GM21825 (cell line): ENCODE measurements around the gene TPSD1.
"Not testable (repeated sequence)": the region's sequence is repeated elsewhere in the genome, so short reads cannot be mapped to it uniquely, and the experiment has no call there.

ENCODE experiments used
- ATAC-seq: cut with Tn5 transposase; IDR thresholded peaks from one replicate; pipeline ENCODE4 v1.9.1; 2021; ENCODE audit warnings: mild to moderate bottlenecking, moderate library complexity; ENCODE audit not compliant: unreplicated experiment

The TPSD1 gene

DNA sequence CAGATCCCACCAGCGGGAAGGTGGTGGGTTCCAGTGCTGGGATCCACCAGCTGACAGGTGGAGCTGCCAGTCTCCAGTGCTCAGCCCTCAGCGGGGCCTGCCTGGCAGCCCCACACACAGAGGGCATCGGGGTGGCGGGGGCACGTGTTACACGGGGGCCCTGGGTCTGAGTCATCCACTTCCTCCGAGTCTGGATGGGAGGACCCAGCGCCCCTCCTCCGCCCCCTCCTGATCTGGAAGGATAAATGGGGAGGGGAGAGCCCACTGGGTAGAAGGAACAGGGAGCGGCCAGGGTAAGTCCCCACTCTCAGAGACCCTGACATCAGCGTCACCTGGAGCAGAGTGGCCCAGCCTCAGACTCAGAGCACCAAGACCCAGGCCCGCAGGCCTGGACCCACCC, 15.4 kb upstream of the TPSD1 start, which contains the start of gene TPSAB1:
TSS of gene TPSAB1 (plus strand) at position 270 of the 400 bp plus-strand sequence. CDS start 234 bp downstream, outside the sequence.
- ATAC-seq = not testable (repeated sequence)

DNA sequence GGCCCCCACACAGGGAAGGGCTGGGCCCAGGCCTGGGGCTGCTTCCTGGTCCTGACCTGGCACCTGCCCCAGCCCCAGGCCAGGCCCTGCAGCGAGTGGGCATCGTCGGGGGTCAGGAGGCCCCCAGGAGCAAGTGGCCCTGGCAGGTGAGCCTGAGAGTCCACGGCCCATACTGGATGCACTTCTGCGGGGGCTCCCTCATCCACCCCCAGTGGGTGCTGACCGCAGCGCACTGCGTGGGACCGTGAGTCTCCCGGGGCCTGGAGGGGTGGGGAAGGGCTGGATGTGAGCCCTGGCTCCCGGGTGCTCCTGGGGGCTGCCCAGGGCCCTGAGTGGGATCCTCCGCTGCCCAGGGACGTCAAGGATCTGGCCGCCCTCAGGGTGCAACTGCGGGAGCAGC, 14.8 kb upstream of the TPSD1 start:
- not testable (repeated sequence) for ATAC-seq

GRCh38 chr16:1243363-1243762, 12.5 kb upstream of the TPSD1 start:
- not testable (repeated sequence) for ATAC-seq

- ATAC-seq = not testable (repeated sequence)
Measured at GRCh38 chr16:1243907-1244850, 11.7 kb upstream of the TPSD1 start.

DNA sequence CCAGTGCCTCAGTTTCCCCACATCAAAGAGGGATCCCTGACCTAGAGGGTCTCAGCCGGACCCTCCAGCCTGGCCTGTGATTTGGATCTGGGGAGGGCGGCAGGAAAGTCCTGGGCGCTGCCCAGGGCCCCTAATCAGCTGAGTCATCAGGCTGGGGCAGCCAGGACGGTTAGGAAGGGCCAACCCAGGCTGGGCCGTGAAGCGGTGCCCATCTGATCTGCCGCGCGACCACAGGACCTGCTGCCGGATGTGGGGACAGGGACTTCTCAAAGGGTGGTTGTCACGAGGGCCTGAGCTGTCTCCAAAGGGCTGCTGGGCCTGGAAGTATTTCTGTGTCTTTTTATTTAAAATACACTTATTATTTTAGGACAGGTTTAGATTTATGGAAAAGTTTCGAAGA, 11.0 kb upstream of the TPSD1 start:
- ATAC-seq = no peak

GRCh38 chr16:1245452-1246020, 10.3 kb upstream of the TPSD1 start:
- ATAC-seq = no peak

DNA sequence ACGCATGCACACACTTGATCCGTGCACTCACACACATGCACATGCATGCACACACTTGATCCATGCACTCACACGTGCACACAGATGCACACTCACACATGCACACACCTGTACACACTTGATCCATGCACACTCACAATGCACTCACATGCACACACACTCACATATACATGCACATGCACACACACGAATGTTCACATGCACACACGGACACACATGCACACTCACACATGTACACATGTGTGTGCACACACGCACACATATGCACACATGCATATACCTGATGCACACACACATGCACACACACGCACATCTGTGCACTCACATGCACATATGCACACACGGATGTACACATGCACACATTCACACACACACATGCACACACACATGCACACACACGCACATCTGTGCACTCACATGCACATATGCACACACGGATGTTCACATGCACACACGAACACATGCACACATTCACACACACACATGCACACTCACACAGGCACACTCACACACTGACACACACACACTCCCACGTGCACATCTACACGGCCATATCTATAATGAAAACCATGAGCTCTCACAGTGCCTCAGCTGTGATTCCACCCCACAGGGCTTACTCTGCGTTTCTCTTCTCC, 7.8 kb upstream of the TPSD1 start:
- ATAC-seq = not testable (repeated sequence)

DNA sequence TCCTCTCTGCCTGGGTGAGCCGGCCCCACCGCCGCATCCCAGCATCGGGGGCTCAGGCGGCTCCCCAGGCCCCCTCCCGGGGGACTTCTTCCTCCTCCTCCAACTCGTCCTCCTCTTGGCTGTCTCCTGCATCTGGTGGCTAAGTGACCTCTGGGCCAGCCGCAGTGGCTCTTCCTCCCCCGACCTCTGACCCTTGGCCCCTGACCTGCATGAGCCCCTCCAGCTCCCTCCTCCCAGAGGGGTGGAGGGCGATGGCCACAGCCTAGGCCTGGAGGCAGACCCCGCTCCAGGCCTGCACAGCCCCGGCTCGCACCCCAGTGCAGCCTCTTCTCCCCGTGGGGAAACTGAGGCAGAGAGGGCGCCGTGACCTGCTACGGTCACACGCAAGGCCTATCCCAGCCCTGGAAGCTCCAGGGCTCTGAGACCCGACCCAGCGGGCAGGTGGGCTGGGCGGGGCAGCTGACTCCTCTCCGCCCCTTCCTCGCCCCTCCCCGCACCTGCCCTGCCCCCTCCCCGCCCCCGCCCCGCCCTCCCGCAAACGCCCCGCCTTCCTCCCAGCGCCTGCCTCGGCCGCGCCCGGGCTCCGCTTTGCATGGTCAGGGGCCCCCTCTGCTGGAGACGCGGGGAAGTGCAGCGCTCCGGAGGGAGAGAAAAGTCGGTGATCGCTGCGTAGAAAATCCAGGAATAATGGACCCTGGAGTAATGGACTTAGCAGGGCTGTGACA, 6.7 kb upstream of the TPSD1 start:
- ATAC-seq = not testable (repeated sequence)

DNA sequence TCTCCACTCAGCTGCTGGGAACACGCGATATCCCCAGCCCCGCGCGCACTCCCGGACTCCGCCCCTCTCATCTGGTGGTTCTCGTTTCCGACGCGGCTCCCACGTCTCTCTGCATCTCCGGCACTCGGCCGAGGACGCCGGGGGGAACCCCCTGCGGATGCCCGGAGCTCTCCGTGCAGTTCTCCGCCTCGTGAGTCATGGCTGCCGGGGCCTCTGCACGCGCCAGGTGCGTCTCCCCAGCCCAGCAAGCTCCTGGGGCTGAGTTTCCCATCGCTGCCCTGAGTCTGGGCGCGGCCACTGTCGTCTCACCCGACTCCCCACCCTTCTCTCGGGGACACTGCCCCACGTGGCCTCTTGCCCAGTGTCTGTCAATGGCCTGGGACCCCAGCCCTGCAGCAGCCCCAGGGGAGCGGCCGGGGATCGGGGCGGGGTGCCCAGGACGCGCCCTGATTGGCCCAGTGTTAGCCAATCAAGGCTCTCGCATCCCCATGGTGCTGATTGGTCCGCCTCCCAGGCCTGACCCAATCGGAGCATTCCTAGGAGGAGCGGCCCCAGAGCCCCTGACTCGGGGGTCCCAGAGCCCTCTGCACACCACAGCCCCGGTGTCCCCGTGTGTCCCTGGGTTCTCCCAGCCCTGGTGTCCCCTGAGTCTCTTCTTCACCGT, 2.0 kb upstream of the TPSD1 start:
- ATAC-seq = not testable (repeated sequence)

DNA sequence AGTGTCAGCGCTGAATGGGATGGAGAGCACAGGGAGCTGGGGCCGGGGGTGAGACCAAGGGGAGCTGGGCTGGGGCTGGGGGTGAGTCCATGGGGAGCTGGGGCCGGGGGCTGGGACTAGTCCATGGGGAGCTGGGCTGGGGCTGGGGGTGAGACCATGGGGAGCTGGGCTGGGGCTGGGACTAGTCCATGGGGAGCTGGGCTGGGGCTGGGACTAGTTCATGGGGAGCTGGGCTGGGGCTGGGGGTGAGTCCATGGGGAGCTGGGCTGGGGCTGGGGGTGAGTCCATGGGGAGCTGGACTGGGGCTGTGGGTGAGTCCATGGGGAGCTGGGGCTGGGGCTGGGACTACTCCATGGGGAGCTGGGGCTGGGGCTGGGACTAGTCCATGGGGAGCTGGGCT, 1.0 kb upstream of the TPSD1 start:
- not testable (repeated sequence) for ATAC-seq

DNA sequence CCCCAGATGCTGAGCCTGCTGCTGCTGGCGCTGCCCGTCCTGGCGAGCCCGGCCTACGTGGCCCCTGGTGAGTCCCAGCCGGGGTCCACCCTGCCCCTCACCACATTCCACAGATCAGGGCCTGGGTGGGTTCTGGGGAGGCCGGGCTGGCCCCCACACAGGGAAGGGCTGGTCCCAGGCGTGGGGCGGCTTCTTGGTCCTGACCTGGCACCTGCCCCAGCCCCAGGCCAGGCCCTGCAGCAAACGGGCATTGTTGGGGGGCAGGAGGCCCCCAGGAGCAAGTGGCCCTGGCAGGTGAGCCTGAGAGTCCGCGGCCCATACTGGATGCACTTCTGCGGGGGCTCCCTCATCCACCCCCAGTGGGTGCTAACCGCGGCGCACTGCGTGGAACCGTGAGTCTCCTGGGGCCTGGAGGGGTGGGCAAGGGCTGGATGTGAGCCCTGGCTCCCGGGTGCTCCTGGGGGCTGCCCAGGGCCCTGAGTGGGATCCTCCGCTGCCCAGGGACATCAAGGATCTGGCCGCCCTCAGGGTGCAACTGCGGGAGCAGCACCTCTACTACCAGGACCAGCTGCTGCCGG, 516 bp downstream of the TPSD1 start:
- ATAC-seq = not testable (repeated sequence)

DNA sequence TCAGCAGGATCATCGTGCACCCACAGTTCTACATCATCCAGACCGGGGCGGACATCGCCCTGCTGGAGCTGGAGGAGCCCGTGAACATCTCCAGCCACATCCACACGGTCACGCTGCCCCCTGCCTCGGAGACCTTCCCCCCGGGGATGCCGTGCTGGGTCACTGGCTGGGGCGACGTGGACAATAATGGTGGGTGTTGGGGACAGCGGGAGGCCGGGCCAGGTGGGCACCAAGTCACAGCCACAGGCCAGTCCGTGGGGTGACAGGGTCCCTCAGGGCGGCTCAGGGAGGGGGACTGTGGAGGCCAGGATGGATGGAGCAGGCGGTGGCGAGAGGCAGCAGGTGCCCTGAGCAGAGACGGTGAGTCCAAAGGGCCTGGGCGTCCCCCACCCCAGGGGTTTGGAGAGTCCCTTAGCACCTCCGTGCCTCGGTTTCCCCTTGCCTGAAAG, 1.0 kb downstream of the TPSD1 start:
- ATAC-seq = no peak

- no peak for ATAC-seq
Measured at GRCh38 chr16:1257561-1258224, 1.8 kb downstream of the TPSD1 start.

GRCh38 chr16:1258225-1258600, 2.3 kb downstream of the TPSD1 start:
- no peak for ATAC-seq

GRCh38 chr16:1258906-1259759, 3.3 kb downstream of the TPSD1 start:
- no peak for ATAC-seq

GRCh38 chr16:1259760-1260068, 3.8 kb downstream of the TPSD1 start:
- no peak for ATAC-seq

GRCh38 chr16:1260101-1260680, 4.3 kb downstream of the TPSD1 start:
- no peak for ATAC-seq

- ATAC-seq = no peak
Measured at GRCh38 chr16:1261131-1261892, 5.4 kb downstream of the TPSD1 start.
